Loucy (cell line): ENCODE measurements around the gene ASXL1.
A peak's percentile ranks its signal among the peaks of the same experiment; 100 is the strongest.

Experiments used
- H2AFZ ChIP-seq: fragments of 200-600 bp; sonication (generic); 2 replicates; pipeline ENCODE4 v1.6.0; 2016; ENCODE audit warnings: antibody characterized with exemption, mild to moderate bottlenecking, low read length, moderate library complexity
- H3F3A ChIP-seq: fragments of 200-600 bp; 2 replicates; pipeline ENCODE4 v1.6.0; 2016; ENCODE audit warnings: antibody characterized with exemption, low read depth, mild to moderate bottlenecking
- H3K27me3 ChIP-seq: fragments of 200-600 bp; sonication (generic); 2 replicates; pipeline ENCODE4 v1.6.1; 2014; ENCODE audit warnings: low read length, mild to moderate bottlenecking; ENCODE audit not compliant: insufficient read depth, poor library complexity, severe bottlenecking
- H3K36me3 ChIP-seq: fragments of 200-600 bp; sonication (generic); 2 replicates; pipeline ENCODE4 v1.6.1; 2016; ENCODE audit warnings: low read length; ENCODE audit not compliant: insufficient read depth
- H3K4me1 ChIP-seq: fragments of 200-600 bp; sonication (generic); 2 replicates; pipeline ENCODE4 v1.5.1; 2014; ENCODE audit warnings: low read length, mild to moderate bottlenecking; ENCODE audit not compliant: insufficient read depth, poor library complexity, severe bottlenecking
- H3K4me2 ChIP-seq: fragments of 200-600 bp; sonication (generic); 2 replicates; pipeline ENCODE4 v1.6.0; 2014; ENCODE audit warnings: antibody characterized with exemption, low read length, low read depth, mild to moderate bottlenecking; ENCODE audit not compliant: poor library complexity, severe bottlenecking
- H3K4me3 ChIP-seq: fragments of 200-600 bp; sonication (generic); 2 replicates; pipeline ENCODE4 v1.5.1; 2014; ENCODE audit warnings: low read length, mild to moderate bottlenecking, mixed read lengths; ENCODE audit not compliant: poor library complexity, severe bottlenecking
- H3K79me2 ChIP-seq: fragments of 200-600 bp; sonication (generic); 2 replicates; pipeline ENCODE4 v1.6.1; 2014; ENCODE audit warnings: low read length; ENCODE audit not compliant: insufficient read depth
- H3K9ac ChIP-seq: fragments of 200-600 bp; sonication (generic); 2 replicates; pipeline ENCODE4 v1.6.0; 2014; ENCODE audit warnings: mild to moderate bottlenecking, low read depth, low read length, moderate library complexity; ENCODE audit not compliant: poor library complexity, severe bottlenecking
- H3K9me2 ChIP-seq: fragments of 200-600 bp; sonication (generic); replicated peaks from 2 replicates; pipeline ENCODE4 v1.6.1; 2016; ENCODE audit warnings: low read depth, low read length, mixed read lengths
- H3K9me3 ChIP-seq: fragments of 200-600 bp; sonication (generic); 2 replicates; pipeline ENCODE4 v1.6.1; 2014; ENCODE audit warnings: mild to moderate bottlenecking, antibody characterized with exemption, low read length, low read depth; ENCODE audit not compliant: insufficient read depth
- H4K20me1 ChIP-seq: fragments of 200-600 bp; sonication (generic); 2 replicates; pipeline ENCODE4 v1.6.0; 2014; ENCODE audit warnings: antibody characterized with exemption, low read length, mild to moderate bottlenecking; ENCODE audit not compliant: insufficient read depth, poor library complexity, severe bottlenecking
- EZH2phosphoT487 ChIP-seq: fragments of 200-600 bp; IDR thresholded peaks from 2 replicates; pipeline ENCODE4 v1.6.1; 2018; ENCODE audit warnings: antibody characterized with exemption, mild to moderate bottlenecking, moderate library complexity, borderline replicate concordance
- TF ChIP-seq, protein P1 (sequence below): fragments of 200-600 bp; sonication (generic); conservative IDR thresholded peaks from 2 replicates; pipeline ENCODE4 v1.5.1; 2014; ENCODE audit warnings: mild to moderate bottlenecking, antibody characterized with exemption, low read length

Gene ASXL1

DNA sequence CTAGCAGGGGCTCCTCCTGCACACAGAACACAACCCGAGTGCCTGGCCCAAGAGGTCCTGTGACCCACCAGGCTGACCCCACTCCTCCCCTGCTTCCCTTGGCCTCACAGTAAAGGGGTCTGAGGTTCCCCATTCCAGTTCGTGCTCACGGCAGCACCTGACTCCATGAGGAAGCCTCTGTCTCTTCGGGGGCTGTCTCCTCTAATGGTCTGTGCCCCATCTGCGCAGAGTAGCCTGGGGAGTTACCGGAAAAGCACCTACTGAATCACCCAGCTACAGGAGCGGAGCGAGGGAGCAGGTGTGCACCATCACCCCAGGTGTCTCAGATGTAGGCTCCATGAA, 93.2 kb downstream of the ASXL1 start:
- Histone ChIP-seq H3K4me2 (no peak overlapping the region), H3K4me3 (no peak overlapping the region), H3K9ac (no peak overlapping the region), H4K20me1 (peaks cover 16% of the 10 kb centered on the region), H3K4me1 (peaks cover 9% of the 10 kb centered on the region), H3K9me2 (no peaks in the 10 kb centered on the region), H3F3A (no peaks in the 10 kb centered on the region), H3K36me3 (peaks cover 99% of the 10 kb centered on the region; the same call in 1 of the 2 replicates), H3K27me3 (no peaks in the 10 kb centered on the region), H3K79me2 (peaks cover 11% of the 10 kb centered on the region; the same call in 1 of the 2 replicates), H3K9me3 (no peaks in the 10 kb centered on the region), H2AFZ (no peak overlapping the region)
- TF ChIP-seq EZH2phosphoT487, result no peak
- TF ChIP-seq, protein P1, sequence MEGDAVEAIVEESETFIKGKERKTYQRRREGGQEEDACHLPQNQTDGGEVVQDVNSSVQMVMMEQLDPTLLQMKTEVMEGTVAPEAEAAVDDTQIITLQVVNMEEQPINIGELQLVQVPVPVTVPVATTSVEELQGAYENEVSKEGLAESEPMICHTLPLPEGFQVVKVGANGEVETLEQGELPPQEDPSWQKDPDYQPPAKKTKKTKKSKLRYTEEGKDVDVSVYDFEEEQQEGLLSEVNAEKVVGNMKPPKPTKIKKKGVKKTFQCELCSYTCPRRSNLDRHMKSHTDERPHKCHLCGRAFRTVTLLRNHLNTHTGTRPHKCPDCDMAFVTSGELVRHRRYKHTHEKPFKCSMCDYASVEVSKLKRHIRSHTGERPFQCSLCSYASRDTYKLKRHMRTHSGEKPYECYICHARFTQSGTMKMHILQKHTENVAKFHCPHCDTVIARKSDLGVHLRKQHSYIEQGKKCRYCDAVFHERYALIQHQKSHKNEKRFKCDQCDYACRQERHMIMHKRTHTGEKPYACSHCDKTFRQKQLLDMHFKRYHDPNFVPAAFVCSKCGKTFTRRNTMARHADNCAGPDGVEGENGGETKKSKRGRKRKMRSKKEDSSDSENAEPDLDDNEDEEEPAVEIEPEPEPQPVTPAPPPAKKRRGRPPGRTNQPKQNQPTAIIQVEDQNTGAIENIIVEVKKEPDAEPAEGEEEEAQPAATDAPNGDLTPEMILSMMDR, result no peak

DNA sequence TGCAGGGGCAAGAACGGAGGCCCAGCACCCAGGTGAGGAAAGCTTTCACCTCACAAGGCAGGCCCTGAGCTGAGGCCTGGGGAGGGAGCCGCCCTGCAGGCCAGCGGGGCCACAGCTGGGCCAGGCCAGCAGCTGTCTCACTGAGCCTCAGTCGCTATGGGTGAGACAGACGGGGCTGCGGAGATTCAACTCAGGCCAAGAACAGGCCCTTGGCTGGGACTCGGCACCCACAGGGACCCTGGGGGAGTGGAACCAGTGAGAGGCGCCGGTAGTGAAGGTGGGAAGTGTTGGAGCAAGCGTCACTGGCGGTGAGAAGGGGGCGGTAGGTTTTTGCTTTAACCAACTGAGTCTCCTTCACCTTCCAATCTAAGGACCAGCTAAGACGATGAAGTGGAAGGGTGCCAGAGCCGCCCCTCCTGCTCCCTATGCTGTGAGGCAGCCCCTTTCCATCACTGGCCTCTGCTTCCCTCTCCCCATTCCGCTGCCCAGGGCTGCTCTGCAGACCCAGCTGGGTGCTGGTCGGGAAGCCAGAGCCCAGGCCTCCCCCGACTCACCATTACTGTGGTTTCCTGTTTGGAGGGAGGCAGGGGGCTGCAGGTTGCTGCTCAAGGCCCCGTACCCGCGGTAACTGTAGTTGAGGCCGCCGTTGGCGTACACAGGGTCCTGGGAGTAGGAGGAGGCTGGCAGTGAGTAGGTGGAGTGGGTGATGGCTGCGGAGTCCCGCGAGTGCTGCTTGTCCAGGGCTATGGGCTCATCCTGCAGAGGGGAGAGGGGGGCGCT, 93.7 kb downstream of the ASXL1 start:
- H3K27me3 ChIP-seq, result no peaks in the 10 kb centered on the region
- H3K4me1 ChIP-seq, result peaks cover 9% of the 10 kb centered on the region
- H3K4me3 ChIP-seq, result no peak overlapping the region
- peaks cover 98% of the 10 kb centered on the region; the same call in 1 of the 2 replicates for H3K36me3 ChIP-seq
- no peaks in the 10 kb centered on the region for H3F3A ChIP-seq
- H3K4me2 ChIP-seq, result no peak overlapping the region
- no peak overlapping the region for H2AFZ ChIP-seq
- no peak overlapping the region for H3K9ac ChIP-seq
- no peak for TF ChIP-seq EZH2phosphoT487
- TF ChIP-seq, protein P1, result 0 out of 2 replicates have a peak, but pooled peaks have one; percentile 22
- peaks cover 15% of the 10 kb centered on the region; the same call in 1 of the 2 replicates for H3K79me2 ChIP-seq
- H3K9me3 ChIP-seq, result no peaks in the 10 kb centered on the region
- H4K20me1 ChIP-seq, result peaks cover 21% of the 10 kb centered on the region
- no peaks in the 10 kb centered on the region for H3K9me2 ChIP-seq

DNA sequence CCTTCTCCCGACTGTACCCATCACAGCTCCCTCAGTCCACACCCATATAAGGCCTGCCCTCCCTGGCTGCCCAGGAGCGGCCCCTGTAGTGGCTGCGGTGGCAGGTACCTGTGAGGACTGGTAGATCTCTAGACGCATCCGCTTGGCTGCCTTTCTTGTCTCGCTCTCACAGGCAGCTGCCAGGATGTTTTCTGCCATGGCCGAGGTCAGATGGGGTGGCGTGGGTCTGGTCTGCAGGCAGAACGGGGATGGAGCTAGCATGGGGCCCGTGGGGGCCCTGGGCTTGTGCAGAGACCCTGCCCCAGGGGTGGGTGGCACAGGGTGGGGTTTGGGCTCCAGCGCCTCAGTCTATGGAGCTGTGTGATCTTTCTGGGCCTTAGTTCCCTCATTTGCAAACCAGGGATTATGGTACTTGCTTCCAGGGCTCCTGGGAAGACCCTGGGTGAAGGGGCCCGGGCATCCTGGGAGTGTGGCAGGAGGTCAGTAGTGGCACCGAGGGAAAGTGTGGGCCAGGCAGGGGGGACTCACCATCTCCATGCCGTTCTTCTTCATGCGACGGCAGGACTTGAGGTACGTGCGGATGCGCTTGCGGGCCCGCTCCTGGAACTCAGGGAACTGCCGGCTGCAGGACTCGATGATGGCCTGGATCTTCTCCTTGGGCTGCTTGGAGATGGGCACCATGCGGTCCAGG, 94.8 kb downstream of the ASXL1 start:
- Histone ChIP-seq H3K79me2 (peaks cover 23% of the 10 kb centered on the region; the same call in 1 of the 2 replicates), H2AFZ (no peak overlapping the region), H3K9me2 (no peaks in the 10 kb centered on the region), H3K4me3 (no peak overlapping the region), H3K4me1 (peaks cover 9% of the 10 kb centered on the region), H3K9me3 (no peaks in the 10 kb centered on the region), H3K36me3 (peaks cover 89% of the 10 kb centered on the region; the same call in 1 of the 2 replicates), H3K4me2 (no peak overlapping the region), H4K20me1 (peaks cover 29% of the 10 kb centered on the region), H3K9ac (no peak overlapping the region), H3K27me3 (no peaks in the 10 kb centered on the region), H3F3A (no peaks in the 10 kb centered on the region)
- no peak for TF ChIP-seq EZH2phosphoT487
- TF ChIP-seq, protein P1, result no peak
